C1 segment of cervical spinal cord (tissue), 14 donors: ENCODE measurements around the gene PHLDB3.
"Not testable (repeated sequence)": the region's sequence is repeated elsewhere in the genome, so short reads cannot be mapped to it uniquely, and the experiment has no call there.

ENCODE experiments used
- DNase-seq, 14 donors: peaks; one replicate each; lab custom pipeline; 2025; lab: John Stamatoyannopoulos, UW

PHLDB3 gene

DNA sequence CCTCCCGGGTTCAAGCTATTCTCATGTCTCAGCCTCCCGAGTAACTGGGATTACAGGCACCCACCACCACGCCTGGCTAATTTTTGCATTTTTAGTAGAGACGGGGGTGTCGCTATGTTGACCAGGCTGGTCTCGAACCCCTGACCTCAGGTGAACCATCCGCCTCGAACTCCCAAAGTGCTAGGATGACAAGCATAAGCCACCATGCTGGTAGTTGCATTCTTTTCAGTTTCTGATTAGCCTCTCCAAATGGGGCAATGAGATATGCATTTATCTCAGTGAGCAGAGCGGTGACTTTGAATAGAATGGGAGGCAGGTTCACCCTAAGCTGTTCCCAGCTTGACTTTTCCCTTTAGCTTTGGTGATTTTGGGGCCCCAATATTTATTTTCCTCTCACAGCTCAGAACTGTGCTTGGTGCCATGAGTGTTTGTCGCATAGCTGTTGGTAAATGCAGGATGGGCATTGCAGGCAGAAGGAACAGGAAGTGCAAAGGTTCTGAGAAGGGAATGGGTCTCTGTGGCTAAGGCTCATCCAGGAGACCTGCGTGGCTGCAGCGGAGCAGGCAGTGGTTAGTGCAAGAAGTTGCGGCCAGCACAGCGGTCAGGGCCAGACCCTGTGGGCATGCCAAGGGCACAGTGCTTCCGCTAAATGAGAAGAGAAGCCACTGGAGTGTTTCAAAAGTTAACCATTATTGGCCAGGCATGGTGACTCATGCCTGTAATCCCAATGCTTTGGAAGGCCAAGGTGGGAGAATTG, 59.8 kb downstream of the PHLDB3 start:
- DNase-seq, result no peak

DNA sequence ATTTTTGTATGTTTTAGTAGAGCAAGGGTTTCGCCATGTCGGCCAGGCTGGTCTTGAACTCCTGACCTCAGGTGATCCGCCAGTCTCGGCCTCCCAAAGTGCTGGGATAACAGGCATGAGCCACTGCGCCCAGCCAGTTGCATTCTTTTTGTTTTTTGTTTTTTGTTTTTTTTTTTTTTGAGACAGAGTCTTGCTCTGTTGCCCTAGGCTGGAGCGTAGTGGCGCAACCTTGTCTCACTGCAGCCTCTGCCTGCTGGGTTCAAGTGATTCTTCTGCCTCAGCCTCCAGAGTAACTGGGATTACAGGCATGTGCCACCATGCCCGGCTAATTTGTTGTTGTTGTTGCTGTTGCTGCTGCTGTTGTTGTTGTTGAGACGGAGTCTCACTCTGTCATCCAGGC, 60.5 kb downstream of the PHLDB3 start:
- not testable (repeated sequence) for DNase-seq

DNA sequence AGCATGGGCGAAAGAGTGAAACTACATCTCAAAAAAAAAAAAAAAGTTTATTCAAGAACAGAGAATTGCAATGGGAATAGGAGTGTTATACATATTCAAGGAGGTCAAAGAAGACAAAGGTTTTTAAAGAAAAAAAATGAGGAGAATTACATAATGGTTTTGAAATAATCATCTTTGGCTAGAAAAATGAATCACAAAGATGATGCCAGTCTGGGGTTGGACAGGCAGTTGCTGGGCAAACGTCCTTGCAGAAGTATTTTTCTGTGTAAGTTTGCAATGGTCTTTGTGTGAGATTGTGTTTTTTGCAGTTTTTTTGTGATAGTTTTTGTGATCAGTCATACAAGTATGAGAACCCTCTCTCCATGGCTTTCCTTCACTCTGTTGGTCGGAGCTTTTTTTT, 62.8 kb downstream of the PHLDB3 start:
- DNase-seq, result no peak

DNA sequence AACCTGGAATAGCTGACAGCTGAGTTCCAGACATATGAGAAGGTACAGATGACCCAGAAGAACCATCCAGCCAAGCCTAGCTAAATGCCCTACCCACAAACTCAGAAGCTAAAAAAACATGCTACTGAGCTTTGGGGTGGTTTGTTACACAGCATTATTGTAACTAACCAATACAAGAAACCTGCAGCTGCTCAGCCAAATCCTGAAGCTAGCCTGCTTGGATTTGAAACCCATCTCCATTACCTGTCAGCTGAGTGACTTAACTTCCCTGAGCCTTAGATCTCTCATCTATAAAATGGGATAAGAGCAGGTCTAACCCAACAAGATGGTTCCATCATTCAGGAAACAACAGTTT, 64.9 kb downstream of the PHLDB3 start:
- DNase-seq, result no peak

DNA sequence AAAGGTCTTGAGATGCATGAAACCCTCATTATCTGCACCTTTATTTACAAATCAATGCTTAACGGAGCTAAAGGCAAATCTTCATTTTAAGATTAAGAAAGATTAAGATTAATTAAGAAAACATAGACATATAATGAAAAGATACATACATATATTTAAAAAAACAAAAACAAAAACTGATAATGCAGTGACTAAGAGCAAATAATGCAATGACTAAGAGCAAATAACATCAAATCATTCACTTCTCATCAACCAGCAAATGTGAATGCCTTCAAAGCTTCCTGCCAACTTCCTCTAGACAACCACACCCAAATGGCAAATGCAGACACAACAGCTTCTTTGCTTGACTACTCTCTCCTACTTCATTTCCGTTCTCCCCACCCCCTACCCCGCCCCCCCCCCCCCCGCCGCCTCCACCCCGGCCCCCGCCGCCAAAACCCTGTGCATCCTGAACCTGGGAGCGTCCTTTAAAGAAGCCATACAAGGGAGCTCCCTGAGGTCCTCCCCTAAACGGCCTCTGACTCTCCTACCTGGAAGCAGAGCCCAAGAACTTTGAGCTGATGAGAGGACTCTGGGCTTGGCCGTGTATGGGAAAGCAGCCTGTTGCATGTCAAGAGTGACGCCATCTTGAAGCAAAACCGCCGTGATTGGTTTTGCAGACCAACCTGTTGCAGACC, 65.4 kb downstream of the PHLDB3 start:
- no peak for DNase-seq

DNA sequence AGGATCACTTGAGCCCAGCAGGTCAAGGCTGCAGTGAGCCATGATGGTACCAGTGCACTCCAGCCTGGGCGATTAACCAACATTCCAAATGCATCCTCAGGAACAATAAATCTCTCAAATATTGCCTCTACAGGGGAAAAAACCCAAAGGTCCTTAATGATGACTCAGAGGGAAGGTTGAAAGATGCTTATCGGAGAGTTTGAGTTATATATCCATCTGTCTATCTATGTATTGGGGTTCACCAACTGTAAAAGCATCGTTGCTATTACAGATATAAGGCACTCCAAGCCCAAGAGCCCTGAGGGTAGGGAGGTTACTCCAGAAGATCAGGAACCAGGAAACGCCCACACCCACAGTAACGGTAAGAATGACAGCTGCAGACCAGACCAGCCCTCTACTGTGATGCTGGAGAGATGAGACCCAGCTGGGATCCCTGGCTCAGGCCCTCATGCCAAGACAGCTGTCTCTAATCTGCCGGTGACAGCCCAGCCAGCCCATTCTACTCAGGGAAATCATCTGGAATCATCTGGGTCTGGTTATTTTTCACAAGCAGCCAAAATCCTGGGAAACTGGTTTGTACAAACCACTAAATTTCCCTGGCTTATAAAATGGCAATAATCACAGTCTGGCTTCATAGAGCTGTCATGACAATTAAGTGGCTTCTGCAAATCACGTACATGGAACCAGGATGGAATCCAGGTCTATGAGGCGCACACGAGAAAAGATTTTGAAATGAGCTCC, 66.1 kb downstream of the PHLDB3 start:
- DNase-seq, result no peak

DNA sequence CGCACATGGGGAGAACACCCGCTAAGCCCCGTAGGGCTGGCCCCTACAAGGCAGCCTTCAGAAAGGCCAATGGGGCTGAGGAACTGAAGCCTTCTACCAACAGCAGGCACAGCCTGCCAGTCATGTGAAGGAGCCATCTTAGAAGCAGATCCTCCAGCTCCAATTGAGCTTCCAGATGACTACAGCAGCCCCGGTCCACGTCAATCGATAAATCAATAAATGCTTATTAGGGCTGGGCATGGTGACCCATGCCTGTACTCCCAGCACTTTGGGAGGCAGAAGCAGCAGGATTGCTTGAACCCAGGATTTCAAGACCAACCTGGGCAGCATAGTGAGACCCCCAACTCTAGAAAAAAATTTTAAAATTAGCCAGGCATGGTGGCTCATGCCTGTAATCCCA, 66.8 kb downstream of the PHLDB3 start:
- no peak for DNase-seq

DNA sequence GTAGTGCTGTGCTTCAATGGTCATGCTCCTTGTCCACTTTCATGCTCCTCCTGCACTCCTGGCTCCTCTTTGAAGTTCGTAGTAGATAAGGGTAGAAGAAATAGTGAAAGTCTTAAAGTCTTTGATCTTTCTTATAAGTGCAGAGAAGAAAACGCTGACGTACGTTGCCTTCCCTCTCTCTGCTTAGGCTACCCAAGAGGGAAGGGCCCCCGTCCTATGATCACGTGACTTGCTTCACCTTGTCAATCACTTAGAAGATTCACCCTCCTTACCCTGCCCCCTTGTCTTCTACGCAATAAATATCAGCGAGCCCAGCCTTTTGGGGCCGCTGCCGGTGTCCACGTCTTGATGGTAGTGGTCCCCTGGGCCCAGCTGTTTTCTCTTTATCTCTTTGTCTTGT, 67.3 kb downstream of the PHLDB3 start:
- DNase-seq, result not testable (repeated sequence)

DNA sequence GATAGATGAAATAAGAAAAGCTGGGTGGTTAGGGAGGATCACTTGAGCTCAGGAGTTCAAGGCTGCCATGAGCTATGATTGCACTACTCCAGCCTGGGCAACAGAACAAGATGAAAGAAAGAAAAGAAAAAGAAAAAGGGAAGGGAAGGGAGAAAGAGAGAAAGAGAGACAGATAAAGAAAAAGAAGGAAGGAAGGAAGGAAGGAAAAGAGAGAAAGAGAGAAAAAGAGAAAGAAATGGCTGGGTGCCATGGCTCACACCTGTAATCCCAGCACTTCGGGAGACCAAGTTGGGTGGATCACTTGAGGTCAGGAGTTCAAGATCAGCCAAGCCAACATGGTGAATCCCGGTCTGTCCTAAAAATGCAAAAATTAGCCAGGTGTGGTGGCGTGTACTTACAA, 68.8 kb downstream of the PHLDB3 start:
- DNase-seq, result no peak

DNA sequence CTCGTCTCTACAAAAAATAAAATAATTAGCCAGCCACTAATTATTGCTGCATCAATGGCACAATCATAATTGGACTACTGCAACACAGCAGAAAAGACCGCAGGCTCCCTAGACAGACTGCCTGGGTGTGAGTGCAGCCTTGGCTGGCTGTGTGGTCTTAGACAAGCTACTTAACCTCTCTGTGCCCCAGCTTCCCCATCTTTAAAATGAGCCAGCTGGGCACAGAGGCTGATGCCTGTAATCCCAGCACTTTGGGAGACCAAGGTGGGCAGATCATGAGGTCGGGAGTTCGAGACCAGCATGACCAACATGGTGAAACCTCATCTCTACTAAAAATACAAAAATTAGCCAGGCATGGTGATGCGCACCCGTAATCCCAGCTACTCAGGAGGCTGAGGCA, 70.9 kb downstream of the PHLDB3 start:
- no peak for DNase-seq

DNA sequence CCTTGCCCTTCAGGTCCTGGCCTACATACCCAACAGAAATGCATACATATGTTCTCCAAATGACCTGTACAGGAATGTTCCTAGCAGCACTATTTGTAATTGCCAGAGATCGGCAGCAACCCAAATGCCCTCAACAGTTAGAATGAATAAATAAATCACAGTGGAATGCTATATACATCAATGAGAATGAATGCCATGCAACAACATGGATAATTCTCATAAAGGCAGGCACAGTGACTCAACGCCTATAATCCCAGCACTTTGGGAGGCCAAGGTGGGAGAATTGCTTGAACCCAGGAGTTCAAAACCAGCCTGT, 71.2 kb downstream of the PHLDB3 start:
- no peak for DNase-seq

DNA sequence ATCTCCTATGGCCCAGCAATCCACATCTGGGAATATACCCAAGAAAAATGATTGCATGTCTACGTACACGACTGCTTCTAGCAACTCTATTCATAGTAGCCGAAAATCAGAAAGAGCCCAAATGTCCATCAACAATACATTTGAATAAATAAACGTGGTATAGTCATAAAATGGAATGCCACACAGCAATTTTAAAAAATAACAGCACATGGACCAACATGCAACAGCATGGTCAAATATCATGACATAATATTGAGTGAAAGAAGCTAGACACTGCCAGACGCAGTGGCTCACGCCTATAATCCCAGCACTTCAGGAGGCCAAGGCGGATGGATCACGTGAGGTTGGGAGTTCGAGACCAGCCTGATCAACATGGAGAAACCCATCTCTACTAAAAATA, 73.6 kb downstream of the PHLDB3 start:
- DNase-seq, result no peak

DNA sequence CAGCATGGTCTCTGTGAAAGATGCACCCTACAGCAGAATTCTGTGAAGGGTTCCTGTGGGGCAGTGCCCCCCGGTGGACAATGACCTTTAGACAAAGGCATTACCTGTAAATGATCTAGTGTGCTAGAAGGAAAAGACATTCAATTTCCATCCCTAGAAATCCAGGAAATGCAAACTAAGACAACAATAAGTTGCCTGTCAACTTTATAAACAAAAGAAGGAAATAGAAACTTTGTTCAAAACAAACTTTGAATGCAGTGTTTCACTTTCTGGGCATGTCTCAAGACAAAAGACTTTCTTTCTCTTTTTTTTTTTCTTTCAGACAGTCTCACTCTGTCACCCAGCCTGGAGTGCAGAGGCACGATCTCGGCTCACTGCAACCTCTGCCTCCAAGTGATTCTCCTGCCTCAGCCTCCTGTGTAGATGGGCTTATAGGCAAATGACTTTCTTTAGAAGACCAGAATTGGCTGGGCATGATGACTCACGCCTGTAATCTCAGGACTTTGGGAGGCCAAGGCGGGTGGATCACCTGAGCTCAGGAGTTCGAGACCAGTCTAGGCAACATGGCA, 74.3 kb downstream of the PHLDB3 start:
- DNase-seq, result no peak

DNA sequence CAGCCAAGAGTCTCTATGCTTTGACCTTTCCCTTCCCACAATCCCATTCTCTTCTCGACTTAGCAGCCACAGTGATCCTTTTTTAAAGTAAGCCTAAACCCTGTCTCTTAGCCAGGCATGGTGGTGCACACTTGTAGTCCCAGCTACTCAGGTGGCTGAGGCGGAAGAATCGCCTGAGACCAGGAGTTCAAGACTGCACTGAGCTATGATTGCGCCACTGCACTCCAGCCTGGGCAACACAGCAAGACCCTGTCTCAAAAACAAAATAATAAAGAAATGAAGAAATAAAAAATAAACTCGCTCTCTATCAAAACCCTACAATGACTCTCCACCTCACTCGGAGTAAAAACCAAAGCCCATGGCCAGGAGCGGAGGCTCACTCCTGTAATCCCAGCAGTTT, 75.2 kb downstream of the PHLDB3 start:
- DNase-seq, result no peak

DNA sequence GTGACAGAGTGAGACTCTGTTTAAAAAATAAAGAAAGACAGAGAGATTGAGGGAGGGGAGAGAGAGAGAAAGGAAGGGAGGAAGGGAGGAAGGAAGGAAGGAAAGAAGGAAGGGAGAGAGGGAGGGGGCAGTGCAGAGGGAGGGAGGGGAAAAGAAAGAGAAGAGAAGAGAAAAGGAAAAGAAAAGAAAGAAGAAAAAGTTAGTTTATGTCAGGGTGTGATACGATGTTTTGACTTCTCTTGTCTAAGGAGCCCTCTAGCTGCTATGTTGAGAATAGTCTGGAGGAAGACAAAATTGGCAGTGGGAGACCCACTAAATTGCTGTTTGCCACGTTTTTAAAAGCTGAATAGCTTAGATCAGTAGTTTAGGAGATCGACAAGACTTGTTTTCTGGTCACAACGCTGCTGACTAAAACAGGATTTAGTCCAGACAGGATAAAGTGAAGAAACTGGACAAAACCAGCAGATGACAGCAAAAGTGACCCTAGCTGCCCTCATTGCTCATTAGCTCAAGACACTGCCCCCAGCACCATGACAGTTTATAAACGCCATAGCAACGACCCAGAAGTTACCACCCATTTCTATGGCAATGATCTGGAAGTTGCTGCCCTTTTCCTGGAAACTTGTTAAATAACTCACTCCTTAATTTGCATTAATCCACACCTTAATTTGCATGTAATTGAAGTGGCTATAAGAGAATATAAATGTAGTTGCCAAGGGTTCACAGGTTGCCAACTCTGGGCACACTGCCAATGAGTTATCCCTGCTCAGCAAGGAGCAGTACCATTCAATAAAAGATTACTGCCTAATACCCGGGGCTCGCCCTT, 78.8 kb downstream of the PHLDB3 start:
- DNase-seq, result no peak
